Panc1 (cell line): Measurements from ENCODE around the gene NPAS3. TPM values are rescaled to one million over a fixed set of nuclear protein-coding genes. Genes with fewer than 3 reads are reported as not detected.

ENCODE experiments used
- ATAC-seq: fragments of 200-7000 bp; cut with Tn5 transposase; 2 replicates; pipeline ENCODE4 v1.9.1; 2020; ENCODE audit warnings: mild to moderate bottlenecking, moderate library complexity
- BruUV-seq: library from RNA; stranded (reverse); fragments of 400-500 nt; replicated peaks from 2 replicates; lab custom pipeline; 2021; lab: Mats Ljungman, UMichigan
- CTCF ChIA-PET: fragments of 300-600 bp; sonication (Branson Sonifier 250); formaldehyde crosslinking; loops from one replicate; lab custom pipeline; 2022; ENCODE audit warnings: antibody characterized with exemption; lab: Charles Lee
- POLR2A ChIA-PET: fragments of 300-600 bp; sonication (Branson Sonifier 250); formaldehyde crosslinking; loops from one replicate; lab custom pipeline; 2022; ENCODE audit warnings: antibody characterized with exemption; lab: Charles Lee
- DNase-seq: peaks from one replicate; pipeline ENCODE4 v3.0.0-alpha.2; 2010; ENCODE audit warnings: low read depth, low spot score
- H3K27ac ChIP-seq: 2 replicates; pipeline ENCODE4 v1.5.1; 2011; ENCODE audit warnings: mild to moderate bottlenecking, low read length, inconsistent platforms
- H3K27me3 ChIP-seq: fragments of 200-500 bp; sonication (Bioruptor generic); 2 replicates; pipeline ENCODE4 v1.6.0; 2014; ENCODE audit warnings: low read length, inconsistent platforms; ENCODE audit not compliant: control insufficient read depth, insufficient read depth
- H3K36me3 ChIP-seq: fragments of 200-500 bp; sonication (Bioruptor generic); 2 replicates; pipeline ENCODE4 v1.5.1; 2014; ENCODE audit warnings: inconsistent platforms, mild to moderate bottlenecking, low read length, moderate library complexity; ENCODE audit not compliant: control insufficient read depth, insufficient read depth
- H3K4me1 ChIP-seq: 2 replicates; pipeline ENCODE4 v1.5.1; 2011; ENCODE audit warnings: inconsistent platforms, mild to moderate bottlenecking, low read length, moderate library complexity; ENCODE audit not compliant: control insufficient read depth, insufficient read depth
- H3K4me3 ChIP-seq, 2 experiments: 2 replicates each; pipeline ENCODE4 v1.5.1; 2011 to 2012; ENCODE audit warnings: low read depth in 2 of 2, low read length in 2 of 2, mild to moderate bottlenecking in 2 of 2, inconsistent platforms in 1 of 2, moderate library complexity in 1 of 2
- H3K9me3 ChIP-seq: fragments of 200-500 bp; sonication (Bioruptor generic); 2 replicates; pipeline ENCODE4 v1.5.1; 2014; ENCODE audit warnings: low read depth, mild to moderate bottlenecking, inconsistent platforms, low read length, moderate library complexity; ENCODE audit not compliant: control insufficient read depth, insufficient read depth
- POLR2AphosphoS5 ChIP-seq: IDR thresholded peaks from 2 replicates; pipeline ENCODE4 v1.6.1; 2012; ENCODE audit warnings: mild to moderate bottlenecking, low read depth, low read length, moderate library complexity
- SIN3A ChIP-seq: IDR thresholded peaks from 2 replicates; pipeline ENCODE4 v1.6.1; 2012; ENCODE audit warnings: low read depth, mild to moderate bottlenecking, low read length, moderate library complexity, borderline replicate concordance; ENCODE audit not compliant: insufficient read depth
- TCF7L2 ChIP-seq: IDR thresholded peaks from 2 replicates; pipeline ENCODE4 v1.6.1; 2011; ENCODE audit warnings: mild to moderate bottlenecking, low read depth, low read length, inconsistent platforms
- in situ Hi-C: cut with HindIII; loops from 2 replicates; pipeline ENCODE4 v1.10.0; 2016; ENCODE audit warnings: low sequenced_read_pairs, low pct_unique_long_range_greater_than_20kb
- intact Hi-C: fragments of 100-400 bp; cut with micrococcal nuclease; formaldehyde crosslinking; loops from one replicate; pipeline ENCODE4 v1.10.0; 2022; ENCODE audit not compliant: unreplicated experiment
- total RNA-seq: library from RNA; stranded (reverse); gene quantifications from one replicate; pipeline ENCODE4 v1.2.1, GENCODE V29; 2021; ENCODE audit not compliant: unreplicated experiment
- TF ChIP-seq, protein P1 (sequence below), 2 experiments: IDR thresholded peaks; 2 replicates each; pipeline ENCODE4 v1.6.1; 2011 to 2012; ENCODE audit warnings: low read depth in 2 of 2, control low read depth in 1 of 2, low read length in 1 of 2, mild to moderate bottlenecking in 1 of 2, moderate library complexity in 1 of 2; ENCODE audit not compliant: insufficient read depth in 1 of 2
- TF ChIP-seq, protein P2 (sequence below): fragments of 450-650 bp; IDR thresholded peaks from 2 replicates; pipeline ENCODE4 v1.5.1; 2017; ENCODE audit warnings: mild to moderate bottlenecking

Gene NPAS3
- total RNA-seq, 1 experiment from 2014 or later: 0.23 TPM

DNA sequence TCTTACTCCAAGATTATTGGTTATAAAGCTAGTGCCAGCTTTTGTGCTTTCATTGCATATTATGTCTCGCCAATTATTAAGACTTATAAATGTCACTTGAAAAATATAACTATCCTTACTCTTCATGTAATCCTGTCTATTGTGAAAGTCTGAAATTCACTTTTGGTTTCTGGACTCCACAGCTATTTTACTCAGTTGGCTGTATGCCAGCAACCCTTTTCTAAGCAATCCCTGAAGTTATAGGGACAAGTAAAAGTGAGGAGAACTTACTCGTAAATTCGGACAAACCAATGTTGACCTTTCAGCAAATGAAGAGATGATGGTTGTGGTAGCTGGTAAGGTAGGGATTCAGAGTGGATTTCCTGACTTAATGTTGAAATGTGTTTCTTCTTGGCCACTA lies 196.3 kb downstream of the NPAS3 start:
- no peak overlapping the region for H3K27ac ChIP-seq
- ChIA-PET CTCF (no interaction called here), POLR2A (no interaction called here)
- TF ChIP-seq POLR2AphosphoS5 (no peak), SIN3A (no peak), TCF7L2 (no peak)
- TF ChIP-seq, protein P1, sequence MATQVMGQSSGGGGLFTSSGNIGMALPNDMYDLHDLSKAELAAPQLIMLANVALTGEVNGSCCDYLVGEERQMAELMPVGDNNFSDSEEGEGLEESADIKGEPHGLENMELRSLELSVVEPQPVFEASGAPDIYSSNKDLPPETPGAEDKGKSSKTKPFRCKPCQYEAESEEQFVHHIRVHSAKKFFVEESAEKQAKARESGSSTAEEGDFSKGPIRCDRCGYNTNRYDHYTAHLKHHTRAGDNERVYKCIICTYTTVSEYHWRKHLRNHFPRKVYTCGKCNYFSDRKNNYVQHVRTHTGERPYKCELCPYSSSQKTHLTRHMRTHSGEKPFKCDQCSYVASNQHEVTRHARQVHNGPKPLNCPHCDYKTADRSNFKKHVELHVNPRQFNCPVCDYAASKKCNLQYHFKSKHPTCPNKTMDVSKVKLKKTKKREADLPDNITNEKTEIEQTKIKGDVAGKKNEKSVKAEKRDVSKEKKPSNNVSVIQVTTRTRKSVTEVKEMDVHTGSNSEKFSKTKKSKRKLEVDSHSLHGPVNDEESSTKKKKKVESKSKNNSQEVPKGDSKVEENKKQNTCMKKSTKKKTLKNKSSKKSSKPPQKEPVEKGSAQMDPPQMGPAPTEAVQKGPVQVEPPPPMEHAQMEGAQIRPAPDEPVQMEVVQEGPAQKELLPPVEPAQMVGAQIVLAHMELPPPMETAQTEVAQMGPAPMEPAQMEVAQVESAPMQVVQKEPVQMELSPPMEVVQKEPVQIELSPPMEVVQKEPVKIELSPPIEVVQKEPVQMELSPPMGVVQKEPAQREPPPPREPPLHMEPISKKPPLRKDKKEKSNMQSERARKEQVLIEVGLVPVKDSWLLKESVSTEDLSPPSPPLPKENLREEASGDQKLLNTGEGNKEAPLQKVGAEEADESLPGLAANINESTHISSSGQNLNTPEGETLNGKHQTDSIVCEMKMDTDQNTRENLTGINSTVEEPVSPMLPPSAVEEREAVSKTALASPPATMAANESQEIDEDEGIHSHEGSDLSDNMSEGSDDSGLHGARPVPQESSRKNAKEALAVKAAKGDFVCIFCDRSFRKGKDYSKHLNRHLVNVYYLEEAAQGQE (IDR thresholded peaks at IDR 0.05; ENCODE audit: insufficient read depth in 1 of 2, low read depth in 2 of 2, low read length in 1 of 2): no peak
- TF ChIP-seq, protein P2, sequence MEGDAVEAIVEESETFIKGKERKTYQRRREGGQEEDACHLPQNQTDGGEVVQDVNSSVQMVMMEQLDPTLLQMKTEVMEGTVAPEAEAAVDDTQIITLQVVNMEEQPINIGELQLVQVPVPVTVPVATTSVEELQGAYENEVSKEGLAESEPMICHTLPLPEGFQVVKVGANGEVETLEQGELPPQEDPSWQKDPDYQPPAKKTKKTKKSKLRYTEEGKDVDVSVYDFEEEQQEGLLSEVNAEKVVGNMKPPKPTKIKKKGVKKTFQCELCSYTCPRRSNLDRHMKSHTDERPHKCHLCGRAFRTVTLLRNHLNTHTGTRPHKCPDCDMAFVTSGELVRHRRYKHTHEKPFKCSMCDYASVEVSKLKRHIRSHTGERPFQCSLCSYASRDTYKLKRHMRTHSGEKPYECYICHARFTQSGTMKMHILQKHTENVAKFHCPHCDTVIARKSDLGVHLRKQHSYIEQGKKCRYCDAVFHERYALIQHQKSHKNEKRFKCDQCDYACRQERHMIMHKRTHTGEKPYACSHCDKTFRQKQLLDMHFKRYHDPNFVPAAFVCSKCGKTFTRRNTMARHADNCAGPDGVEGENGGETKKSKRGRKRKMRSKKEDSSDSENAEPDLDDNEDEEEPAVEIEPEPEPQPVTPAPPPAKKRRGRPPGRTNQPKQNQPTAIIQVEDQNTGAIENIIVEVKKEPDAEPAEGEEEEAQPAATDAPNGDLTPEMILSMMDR: no peak
- no peaks in the 10 kb centered on the region for H3K27me3 ChIP-seq
- intact Hi-C loops (no loop called here), in situ Hi-C loops (no loop called here)
- no peak overlapping the region for H3K4me3 ChIP-seq
- H3K4me1 ChIP-seq: no peaks in the 10 kb centered on the region
- no peaks in the 10 kb centered on the region for H3K9me3 ChIP-seq
- no TSS peak for BruUV-seq
- no peaks in the 10 kb centered on the region for H3K36me3 ChIP-seq
- ATAC-seq: no peak
- no peak for DNase-seq

DNA sequence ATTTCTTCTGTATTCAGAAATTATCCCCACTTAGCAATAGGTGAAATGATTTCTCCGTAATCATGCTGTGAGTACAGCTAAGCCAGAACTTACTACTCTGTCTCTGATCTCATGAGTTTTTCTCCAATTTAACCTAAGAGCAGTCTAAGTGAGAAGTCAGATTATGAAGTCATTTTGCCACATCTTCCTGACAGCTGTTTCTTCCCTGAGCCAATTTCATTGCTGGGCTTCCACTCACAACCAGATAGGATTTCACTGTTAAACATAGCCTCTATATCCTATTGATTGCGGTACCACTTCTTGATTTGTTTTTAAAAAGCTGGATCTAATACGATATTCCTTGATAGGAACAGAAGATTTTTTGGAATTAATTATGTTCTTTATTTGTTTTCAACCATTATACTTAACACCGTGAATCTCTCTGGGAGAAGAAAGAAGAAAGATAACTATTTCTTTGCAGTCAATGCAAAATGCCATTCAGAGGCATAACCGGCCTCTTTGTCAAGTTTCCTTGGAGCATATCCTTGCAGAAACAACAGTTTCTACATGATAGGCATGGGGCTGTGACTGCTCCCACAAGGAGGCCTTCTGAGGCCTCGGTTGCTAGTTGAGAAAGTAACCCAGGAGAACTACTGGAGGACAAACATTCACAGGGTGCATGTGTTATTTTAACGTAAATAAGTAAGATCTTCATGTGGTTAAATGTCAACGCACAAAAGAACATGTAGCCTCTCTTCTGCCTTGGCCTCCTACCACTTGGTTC lies 212.2 kb downstream of the NPAS3 start:
- no TSS peak for BruUV-seq
- DNase-seq: no peak
- Histone ChIP-seq H3K27me3 (no peaks in the 10 kb centered on the region), H3K4me1 (no peaks in the 10 kb centered on the region), H3K36me3 (no peaks in the 10 kb centered on the region), H3K4me3 (no peak overlapping the region), H3K9me3 (no peaks in the 10 kb centered on the region), H3K27ac (no peak overlapping the region)
- ChIA-PET POLR2A (no interaction called here), CTCF (no interaction called here)
- in situ Hi-C loops: no loop called here
- TF ChIP-seq, protein P1 (IDR thresholded peaks at IDR 0.05; ENCODE audit: insufficient read depth in 1 of 2, low read depth in 2 of 2, low read length in 1 of 2): no peak
- TF ChIP-seq SIN3A (no peak), POLR2AphosphoS5 (no peak), TCF7L2 (no peak)
- TF ChIP-seq, protein P2: no peak
- ATAC-seq: no peak
- intact Hi-C loops: no loop called here
